ENCODE measurements around the gene PNMT. TPM values are rescaled to one million over a fixed set of nuclear protein-coding genes. Genes with fewer than 3 reads are reported as not detected.
"Not testable (repeated sequence)": the region's sequence is repeated elsewhere in the genome, so short reads cannot be mapped to it uniquely, and the experiment has no call there.

PNMT gene
- polyA plus RNA-seq, 3 donors: 1.3 to 2.8 (median 2.4) TPM

GRCh38 chr17:39677542-39678339 is 9.5 kb downstream of the PNMT start:
- DNase-seq (ENCODE audit: extremely low read depth in 1 of 11, low read depth in 9 of 11, low spot score in 4 of 11): peak in 4 of 11 donors; percentile 48 to 84 (median 74)

- no peak for DNase-seq (ENCODE audit: extremely low read depth in 1 of 11, low read depth in 9 of 11, low spot score in 4 of 11)
Measured at GRCh38 chr17:39678340-39679116, 10.3 kb downstream of the PNMT start.

- DNase-seq (ENCODE audit: extremely low read depth in 1 of 11, low read depth in 9 of 11, low spot score in 4 of 11): no peak
Measured at GRCh38 chr17:39679521-39680192, 11.4 kb downstream of the PNMT start.

- no peak for DNase-seq (ENCODE audit: extremely low read depth in 1 of 11, low read depth in 9 of 11, low spot score in 4 of 11)
Measured at GRCh38 chr17:39683295-39683939, 15.2 kb downstream of the PNMT start.

- no peak for DNase-seq (ENCODE audit: extremely low read depth in 1 of 11, low read depth in 9 of 11, low spot score in 4 of 11)
Measured at GRCh38 chr17:39684369-39685192, 16.3 kb downstream of the PNMT start.

- no peak for DNase-seq (ENCODE audit: extremely low read depth in 1 of 11, low read depth in 9 of 11, low spot score in 4 of 11)
Measured at GRCh38 chr17:39687101-39687545, 18.9 kb downstream of the PNMT start.

GRCh38 chr17:39687546-39688474 is 19.6 kb downstream of the PNMT start, which contains the start of gene PGAP3:
TSS of gene PGAP3 (minus strand) at chr17:39688057. CDS start at chr17:39688014, 43 bp downstream.
- peak in 9 of 11 donors; percentile 69 to 92 (median 84) for DNase-seq (ENCODE audit: extremely low read depth in 1 of 11, low read depth in 9 of 11, low spot score in 4 of 11)

- DNase-seq (ENCODE audit: extremely low read depth in 1 of 11, low read depth in 9 of 11, low spot score in 4 of 11): no peak
Measured at GRCh38 chr17:39688475-39688835, 20.2 kb downstream of the PNMT start.

- no peak for DNase-seq (ENCODE audit: extremely low read depth in 1 of 11, low read depth in 9 of 11, low spot score in 4 of 11)
Measured at GRCh38 chr17:39688945-39689344, 20.7 kb downstream of the PNMT start.

GRCh38 chr17:39694593-39694992 is 26.3 kb downstream of the PNMT start:
- no peak for DNase-seq (ENCODE audit: extremely low read depth in 1 of 11, low read depth in 9 of 11, low spot score in 4 of 11)

- no peak for DNase-seq (ENCODE audit: extremely low read depth in 1 of 11, low read depth in 9 of 11, low spot score in 4 of 11)
Measured at GRCh38 chr17:39695089-39695474, 26.8 kb downstream of the PNMT start.

- DNase-seq (ENCODE audit: extremely low read depth in 1 of 11, low read depth in 9 of 11, low spot score in 4 of 11): no peak
Measured at GRCh38 chr17:39696731-39697130, 28.5 kb downstream of the PNMT start.

- no peak for DNase-seq (ENCODE audit: extremely low read depth in 1 of 11, low read depth in 9 of 11, low spot score in 4 of 11)
Measured at GRCh38 chr17:39697961-39698360, 29.7 kb downstream of the PNMT start.

- not testable (repeated sequence) for DNase-seq (ENCODE audit: extremely low read depth in 1 of 11, low read depth in 9 of 11, low spot score in 4 of 11)
Measured at GRCh38 chr17:39699157-39699817, 31.0 kb downstream of the PNMT start.

GRCh38 chr17:39699818-39700147 is 31.5 kb downstream of the PNMT start, which contains the start of gene ERBB2:
TSS of gene ERBB2 (plus strand) at chr17:39700064. CDS start at chr17:39700239, 175 bp downstream.
- DNase-seq (ENCODE audit: extremely low read depth in 1 of 11, low read depth in 9 of 11, low spot score in 4 of 11): peak in 7 of 11 donors; percentile 70 to 89 (median 83)

GRCh38 chr17:39700148-39700987 is 32.1 kb downstream of the PNMT start:
- peak in 6 of 11 donors; percentile 55 to 74 (median 60) for DNase-seq (ENCODE audit: extremely low read depth in 1 of 11, low read depth in 9 of 11, low spot score in 4 of 11)
